Measurements from ENCODE around the gene MICALL2.

MICALL2 gene

DNA sequence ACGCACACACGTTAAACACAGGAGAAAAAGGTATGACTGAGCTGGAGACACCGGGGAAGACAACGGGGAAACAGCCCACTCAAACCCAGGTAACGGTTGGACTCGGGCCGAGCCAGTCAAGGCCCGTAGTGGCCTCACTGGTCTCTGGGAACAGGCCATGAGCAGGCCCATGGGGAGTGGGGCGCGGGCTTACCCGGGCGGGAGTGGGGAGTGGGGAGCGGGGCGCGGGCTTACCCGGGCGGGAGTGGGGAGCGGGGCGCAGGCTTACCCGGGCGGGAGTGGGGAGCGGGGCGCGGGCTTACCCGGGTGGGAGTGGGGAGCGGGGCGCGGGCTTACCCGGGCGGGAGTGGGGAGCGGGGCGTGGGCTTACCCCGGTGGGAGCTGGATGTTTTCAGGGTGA, 33.4 kb upstream of the MICALL2 start:
- no peak overlapping the region for H3K4me3 ChIP-seq (ENCODE audit: low read depth, low read length)
- TF ChIP-seq, protein P1, sequence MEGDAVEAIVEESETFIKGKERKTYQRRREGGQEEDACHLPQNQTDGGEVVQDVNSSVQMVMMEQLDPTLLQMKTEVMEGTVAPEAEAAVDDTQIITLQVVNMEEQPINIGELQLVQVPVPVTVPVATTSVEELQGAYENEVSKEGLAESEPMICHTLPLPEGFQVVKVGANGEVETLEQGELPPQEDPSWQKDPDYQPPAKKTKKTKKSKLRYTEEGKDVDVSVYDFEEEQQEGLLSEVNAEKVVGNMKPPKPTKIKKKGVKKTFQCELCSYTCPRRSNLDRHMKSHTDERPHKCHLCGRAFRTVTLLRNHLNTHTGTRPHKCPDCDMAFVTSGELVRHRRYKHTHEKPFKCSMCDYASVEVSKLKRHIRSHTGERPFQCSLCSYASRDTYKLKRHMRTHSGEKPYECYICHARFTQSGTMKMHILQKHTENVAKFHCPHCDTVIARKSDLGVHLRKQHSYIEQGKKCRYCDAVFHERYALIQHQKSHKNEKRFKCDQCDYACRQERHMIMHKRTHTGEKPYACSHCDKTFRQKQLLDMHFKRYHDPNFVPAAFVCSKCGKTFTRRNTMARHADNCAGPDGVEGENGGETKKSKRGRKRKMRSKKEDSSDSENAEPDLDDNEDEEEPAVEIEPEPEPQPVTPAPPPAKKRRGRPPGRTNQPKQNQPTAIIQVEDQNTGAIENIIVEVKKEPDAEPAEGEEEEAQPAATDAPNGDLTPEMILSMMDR (IDR thresholded peaks at IDR 0.05; ENCODE audit: borderline replicate concordance, insufficient read depth, low read depth, low read length), result no peak

DNA sequence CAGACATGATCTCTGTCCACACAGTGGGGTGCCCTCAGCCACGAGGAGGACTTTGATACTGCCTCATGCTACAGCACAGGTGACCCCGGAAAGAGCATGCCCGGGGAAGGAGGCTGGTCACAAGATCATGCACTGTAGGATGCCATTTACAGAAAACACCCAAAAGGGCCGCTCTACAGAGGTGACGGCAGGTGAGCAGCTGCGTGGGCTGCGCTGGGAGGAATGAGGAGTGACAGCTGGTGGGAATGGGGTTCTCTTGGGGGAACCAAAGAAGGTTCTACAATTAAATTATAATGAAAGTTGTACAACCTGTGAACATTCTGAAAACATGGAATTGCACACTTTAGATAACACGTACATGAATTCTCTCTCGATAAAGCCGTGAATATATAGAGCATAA, 33.0 kb upstream of the MICALL2 start:
- no peak overlapping the region for H3K4me3 ChIP-seq (ENCODE audit: low read depth, low read length)
- TF ChIP-seq, protein P1 (IDR thresholded peaks at IDR 0.05; ENCODE audit: borderline replicate concordance, insufficient read depth, low read depth, low read length), result no peak

DNA sequence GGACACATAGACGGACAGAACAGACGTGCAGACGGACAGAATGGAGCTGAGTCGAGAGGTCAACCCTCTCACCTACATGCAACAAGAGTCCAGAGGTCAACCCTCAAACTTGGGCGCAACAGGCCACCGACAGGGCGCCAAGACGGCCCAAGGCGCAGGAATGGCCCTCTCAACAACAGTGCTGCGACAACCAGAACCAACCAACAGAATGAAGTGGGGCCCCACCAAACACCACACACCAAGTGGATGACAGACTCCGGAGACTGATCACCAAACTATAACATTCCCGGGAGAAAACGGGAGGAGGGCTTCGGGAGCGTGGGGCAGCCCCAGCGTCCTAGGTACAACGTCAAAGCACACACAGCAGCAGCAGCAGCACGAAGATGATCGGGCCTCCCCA, 31.6 kb upstream of the MICALL2 start:
- H3K4me3 ChIP-seq (ENCODE audit: low read depth, low read length), result no peak overlapping the region
- TF ChIP-seq, protein P1 (IDR thresholded peaks at IDR 0.05; ENCODE audit: borderline replicate concordance, insufficient read depth, low read depth, low read length), result no peak

DNA sequence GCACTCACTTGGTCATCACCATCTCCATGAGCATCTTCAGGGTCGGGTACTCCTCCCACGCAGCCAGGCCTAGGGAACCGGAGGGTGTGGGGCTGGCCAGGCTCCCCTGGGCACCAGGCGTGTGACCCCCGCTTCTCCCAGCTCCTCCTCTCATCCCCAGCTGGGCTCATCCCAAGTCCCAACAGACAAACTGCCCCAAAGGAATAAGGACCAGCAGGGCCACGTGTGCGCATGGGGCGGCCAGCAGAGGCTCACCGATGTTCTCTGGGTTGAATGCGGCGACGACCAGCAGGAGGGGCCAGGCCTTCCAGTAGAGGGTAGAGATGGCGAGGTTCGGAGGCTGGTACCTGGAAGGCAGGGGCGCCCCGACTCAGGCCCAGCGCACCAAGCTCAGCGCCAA, 30.1 kb upstream of the MICALL2 start:
- TF ChIP-seq, protein P1 (IDR thresholded peaks at IDR 0.05; ENCODE audit: borderline replicate concordance, insufficient read depth, low read depth, low read length), result no peak
- no peak overlapping the region for H3K4me3 ChIP-seq (ENCODE audit: low read depth, low read length)

DNA sequence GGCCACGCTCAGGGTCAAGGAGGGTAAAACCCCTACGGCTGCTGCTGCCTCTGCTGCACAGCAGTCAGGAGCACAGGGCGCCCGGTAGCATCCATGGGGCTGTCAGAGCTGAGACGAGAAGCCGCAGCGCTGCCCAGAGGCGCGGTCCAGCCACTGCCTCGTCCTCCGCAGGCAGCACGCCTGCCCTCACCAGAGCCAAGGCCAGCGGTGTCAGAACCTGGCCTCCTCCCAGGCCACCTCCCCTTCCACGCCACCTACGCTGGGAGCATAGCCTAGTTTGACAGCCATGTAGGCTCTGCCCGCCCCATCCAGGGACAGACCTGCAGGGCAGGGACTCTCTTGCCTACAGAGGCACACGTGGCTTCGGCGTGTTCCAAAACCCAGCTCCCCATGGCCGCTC, 28.7 kb upstream of the MICALL2 start:
- TF ChIP-seq, protein P1 (IDR thresholded peaks at IDR 0.05; ENCODE audit: borderline replicate concordance, insufficient read depth, low read depth, low read length), result no peak
- no peak overlapping the region for H3K4me3 ChIP-seq (ENCODE audit: low read depth, low read length)

DNA sequence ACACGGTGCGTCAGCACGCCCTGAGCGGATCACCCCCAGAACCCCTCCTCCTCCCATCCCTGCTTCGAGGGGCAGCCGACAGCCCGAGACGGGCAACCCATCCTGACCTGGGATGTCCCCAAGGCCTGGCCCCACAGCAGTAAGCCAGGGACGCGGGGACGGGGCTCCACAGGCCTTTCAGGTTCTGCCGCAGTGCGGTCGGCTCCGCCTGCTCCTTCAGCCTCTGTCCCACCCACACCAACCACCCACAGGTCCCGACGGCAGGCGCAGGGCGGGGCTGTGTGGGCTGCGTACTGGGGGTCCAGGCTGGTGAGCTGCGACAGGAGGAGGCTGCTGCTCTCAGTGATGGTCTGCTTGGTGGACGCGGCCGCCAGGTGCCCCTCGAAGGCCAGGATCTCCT, 28.2 kb upstream of the MICALL2 start:
- H3K4me3 ChIP-seq (ENCODE audit: low read depth, low read length), result no peak overlapping the region
- TF ChIP-seq, protein P1 (IDR thresholded peaks at IDR 0.05; ENCODE audit: borderline replicate concordance, insufficient read depth, low read depth, low read length), result no peak

DNA sequence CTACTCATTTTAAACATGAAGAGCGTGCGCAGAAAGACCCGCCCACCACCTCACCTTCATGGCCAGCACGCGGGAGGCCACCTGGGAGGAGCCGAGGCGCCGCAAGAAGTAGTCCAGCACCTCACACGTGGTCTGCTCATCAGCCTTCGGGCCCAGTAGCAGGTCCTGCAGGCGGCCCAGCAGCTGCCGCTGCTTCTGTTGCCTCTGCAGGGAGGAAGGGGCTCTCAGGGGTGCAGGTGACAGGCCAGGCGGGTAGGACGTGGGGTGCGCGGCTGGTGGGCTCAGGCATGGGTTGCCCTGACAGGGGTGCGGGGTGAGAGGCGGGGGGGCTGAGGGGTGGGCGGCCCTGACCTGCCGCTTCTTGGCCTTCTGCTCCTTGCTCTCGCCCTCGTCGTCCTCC, 27.3 kb upstream of the MICALL2 start:
- TF ChIP-seq, protein P1 (IDR thresholded peaks at IDR 0.05; ENCODE audit: borderline replicate concordance, insufficient read depth, low read depth, low read length), result no peak
- H3K4me3 ChIP-seq (ENCODE audit: low read depth, low read length), result no peak overlapping the region
